Measurements from ENCODE around the gene P2RX7.

P2RX7 gene

DNA sequence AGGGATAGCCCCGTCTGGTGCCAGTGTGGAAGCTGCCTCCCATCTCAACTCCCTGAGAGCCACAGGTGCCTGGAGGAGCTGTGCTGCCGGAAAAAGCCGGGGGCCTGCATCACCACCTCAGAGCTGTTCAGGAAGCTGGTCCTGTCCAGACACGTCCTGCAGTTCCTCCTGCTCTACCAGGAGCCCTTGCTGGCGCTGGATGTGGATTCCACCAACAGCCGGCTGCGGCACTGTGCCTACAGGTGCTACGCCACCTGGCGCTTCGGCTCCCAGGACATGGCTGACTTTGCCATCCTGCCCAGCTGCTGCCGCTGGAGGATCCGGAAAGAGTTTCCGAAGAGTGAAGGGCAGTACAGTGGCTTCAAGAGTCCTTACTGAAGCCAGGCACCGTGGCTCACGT lies 51.7 kb downstream of the P2RX7 start:
- DNase-seq (ENCODE audit: low spot score) (peak; percentile 94), ATAC-seq (ENCODE audit: low read depth) (peak; percentile 100)
- no peak overlapping the region for H3K27ac ChIP-seq (ENCODE audit: poor library complexity, severe bottlenecking)

DNA sequence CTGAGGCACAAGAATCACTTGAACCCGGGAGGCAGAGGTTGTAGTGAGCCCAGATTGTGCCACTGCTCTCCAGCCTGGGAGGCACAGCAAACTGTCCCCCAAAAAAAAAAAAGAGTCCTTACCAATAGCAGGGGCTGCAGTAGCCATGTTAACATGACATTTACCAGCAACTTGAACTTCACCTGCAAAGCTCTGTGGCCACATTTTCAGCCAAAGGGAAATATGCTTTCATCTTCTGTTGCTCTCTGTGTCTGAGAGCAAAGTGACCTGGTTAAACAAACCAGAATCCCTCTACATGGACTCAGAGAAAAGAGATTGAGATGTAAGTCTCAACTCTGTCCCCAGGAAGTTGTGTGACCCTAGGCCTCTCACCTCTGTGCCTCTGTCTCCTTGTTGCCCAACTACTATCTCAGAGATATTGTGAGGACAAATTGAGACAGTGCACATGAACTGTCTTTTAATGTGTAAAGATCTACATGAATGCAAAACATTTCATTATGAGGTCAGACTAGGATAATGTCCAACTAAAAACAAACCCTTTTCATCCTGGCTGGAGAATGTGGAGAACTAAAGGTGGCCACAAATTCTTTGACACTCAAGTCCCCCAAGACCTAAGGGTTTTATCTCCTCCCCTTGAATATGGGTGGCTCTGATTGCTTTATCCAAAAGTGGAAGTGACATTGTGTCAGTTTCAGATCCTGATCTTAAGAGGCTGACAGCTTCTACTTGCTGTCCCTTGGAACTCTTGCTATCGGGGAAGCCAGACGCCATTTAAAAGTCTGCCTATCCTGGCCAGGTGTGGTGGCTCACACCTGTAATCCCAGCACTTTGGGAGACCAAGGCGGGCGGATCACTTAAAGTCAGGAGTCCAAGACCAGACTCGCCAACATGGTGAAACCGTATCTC lies 52.6 kb downstream of the P2RX7 start:
- Histone ChIP-seq H3K36me3 (ENCODE audit: low read depth) (no peaks in the 10 kb centered on the region), H3K9me3 (ENCODE audit: severe bottlenecking) (no peaks in the 10 kb centered on the region), H3K27me3 (ENCODE audit: insufficient read depth, poor library complexity, severe bottlenecking) (no peaks in the 10 kb centered on the region), H3K4me3 (ENCODE audit: severe bottlenecking) (no peak overlapping the region), H3K4me1 (ENCODE audit: insufficient read depth, poor library complexity, severe bottlenecking) (peaks cover 8% of the 10 kb centered on the region), H3K27ac (ENCODE audit: poor library complexity, severe bottlenecking) (no peak overlapping the region)
- TF ChIP-seq, protein P1, sequence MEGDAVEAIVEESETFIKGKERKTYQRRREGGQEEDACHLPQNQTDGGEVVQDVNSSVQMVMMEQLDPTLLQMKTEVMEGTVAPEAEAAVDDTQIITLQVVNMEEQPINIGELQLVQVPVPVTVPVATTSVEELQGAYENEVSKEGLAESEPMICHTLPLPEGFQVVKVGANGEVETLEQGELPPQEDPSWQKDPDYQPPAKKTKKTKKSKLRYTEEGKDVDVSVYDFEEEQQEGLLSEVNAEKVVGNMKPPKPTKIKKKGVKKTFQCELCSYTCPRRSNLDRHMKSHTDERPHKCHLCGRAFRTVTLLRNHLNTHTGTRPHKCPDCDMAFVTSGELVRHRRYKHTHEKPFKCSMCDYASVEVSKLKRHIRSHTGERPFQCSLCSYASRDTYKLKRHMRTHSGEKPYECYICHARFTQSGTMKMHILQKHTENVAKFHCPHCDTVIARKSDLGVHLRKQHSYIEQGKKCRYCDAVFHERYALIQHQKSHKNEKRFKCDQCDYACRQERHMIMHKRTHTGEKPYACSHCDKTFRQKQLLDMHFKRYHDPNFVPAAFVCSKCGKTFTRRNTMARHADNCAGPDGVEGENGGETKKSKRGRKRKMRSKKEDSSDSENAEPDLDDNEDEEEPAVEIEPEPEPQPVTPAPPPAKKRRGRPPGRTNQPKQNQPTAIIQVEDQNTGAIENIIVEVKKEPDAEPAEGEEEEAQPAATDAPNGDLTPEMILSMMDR (IDR thresholded peaks at IDR 0.05; ENCODE audit: poor library complexity, severe bottlenecking): no peak
- no peak for ATAC-seq (ENCODE audit: low read depth)
- no peak for DNase-seq (ENCODE audit: low spot score)

More for the DNA sequence above, 51.7 kb downstream of the P2RX7 start:
- H3K4me3 ChIP-seq (ENCODE audit: severe bottlenecking): no peak overlapping the region
- H3K27me3 ChIP-seq (ENCODE audit: insufficient read depth, poor library complexity, severe bottlenecking): no peaks in the 10 kb centered on the region
- TF ChIP-seq, protein P1 (IDR thresholded peaks at IDR 0.05; ENCODE audit: poor library complexity, severe bottlenecking): peak; percentile 60
- no peaks in the 10 kb centered on the region for H3K36me3 ChIP-seq (ENCODE audit: low read depth)
- H3K4me1 ChIP-seq (ENCODE audit: insufficient read depth, poor library complexity, severe bottlenecking): peaks cover 8% of the 10 kb centered on the region
- no peaks in the 10 kb centered on the region for H3K9me3 ChIP-seq (ENCODE audit: severe bottlenecking)

GRCh38 chr12:121186826-121187225 lies 54.1 kb downstream of the P2RX7 start:
- TF ChIP-seq, protein P1 (IDR thresholded peaks at IDR 0.05; ENCODE audit: poor library complexity, severe bottlenecking): no peak
- no peak overlapping the region for H3K4me3 ChIP-seq (ENCODE audit: severe bottlenecking)
- peaks cover 14% of the 10 kb centered on the region for H3K4me1 ChIP-seq (ENCODE audit: insufficient read depth, poor library complexity, severe bottlenecking)
- H3K36me3 ChIP-seq (ENCODE audit: low read depth): no peaks in the 10 kb centered on the region
- H3K27me3 ChIP-seq (ENCODE audit: insufficient read depth, poor library complexity, severe bottlenecking): no peaks in the 10 kb centered on the region
- H3K9me3 ChIP-seq (ENCODE audit: severe bottlenecking): no peaks in the 10 kb centered on the region
- DNase-seq (ENCODE audit: low spot score): no peak
- H3K27ac ChIP-seq (ENCODE audit: poor library complexity, severe bottlenecking): no peak overlapping the region
- ATAC-seq (ENCODE audit: low read depth): no peak

GRCh38 chr12:121187501-121187900 lies 54.8 kb downstream of the P2RX7 start:
- Histone ChIP-seq H3K4me3 (ENCODE audit: severe bottlenecking) (no peak overlapping the region), H3K9me3 (ENCODE audit: severe bottlenecking) (no peaks in the 10 kb centered on the region), H3K36me3 (ENCODE audit: low read depth) (no peaks in the 10 kb centered on the region), H3K27me3 (ENCODE audit: insufficient read depth, poor library complexity, severe bottlenecking) (no peaks in the 10 kb centered on the region), H3K4me1 (ENCODE audit: insufficient read depth, poor library complexity, severe bottlenecking) (peaks cover 14% of the 10 kb centered on the region), H3K27ac (ENCODE audit: poor library complexity, severe bottlenecking) (no peak overlapping the region)
- ATAC-seq (ENCODE audit: low read depth) (no peak), DNase-seq (ENCODE audit: low spot score) (no peak)
- TF ChIP-seq, protein P1 (IDR thresholded peaks at IDR 0.05; ENCODE audit: poor library complexity, severe bottlenecking): no peak

- TF ChIP-seq, protein P1 (IDR thresholded peaks at IDR 0.05; ENCODE audit: poor library complexity, severe bottlenecking): no peak
- ATAC-seq (ENCODE audit: low read depth) (no peak), DNase-seq (ENCODE audit: low spot score) (no peak)
- H3K27ac ChIP-seq (ENCODE audit: poor library complexity, severe bottlenecking): no peak overlapping the region
- peaks cover 18% of the 10 kb centered on the region for H3K4me1 ChIP-seq (ENCODE audit: insufficient read depth, poor library complexity, severe bottlenecking)
- H3K4me3 ChIP-seq (ENCODE audit: severe bottlenecking): no peak overlapping the region
- no peaks in the 10 kb centered on the region for H3K36me3 ChIP-seq (ENCODE audit: low read depth)
- no peaks in the 10 kb centered on the region for H3K9me3 ChIP-seq (ENCODE audit: severe bottlenecking)
- H3K27me3 ChIP-seq (ENCODE audit: insufficient read depth, poor library complexity, severe bottlenecking): no peaks in the 10 kb centered on the region
Measured at GRCh38 chr12:121188227-121188626, 55.6 kb downstream of the P2RX7 start.

Data from RWPE2 (cell line).